KG1 (cell line): ENCODE results near the gene MEGF11.
"Not testable (repeated sequence)": the region's sequence is repeated elsewhere in the genome, so short reads cannot be mapped to it uniquely, and the experiment has no call there.

Experiments used
- DNase-seq: peaks from one replicate; lab custom pipeline; 2025; lab: John Stamatoyannopoulos, UW

The MEGF11 gene

DNA sequence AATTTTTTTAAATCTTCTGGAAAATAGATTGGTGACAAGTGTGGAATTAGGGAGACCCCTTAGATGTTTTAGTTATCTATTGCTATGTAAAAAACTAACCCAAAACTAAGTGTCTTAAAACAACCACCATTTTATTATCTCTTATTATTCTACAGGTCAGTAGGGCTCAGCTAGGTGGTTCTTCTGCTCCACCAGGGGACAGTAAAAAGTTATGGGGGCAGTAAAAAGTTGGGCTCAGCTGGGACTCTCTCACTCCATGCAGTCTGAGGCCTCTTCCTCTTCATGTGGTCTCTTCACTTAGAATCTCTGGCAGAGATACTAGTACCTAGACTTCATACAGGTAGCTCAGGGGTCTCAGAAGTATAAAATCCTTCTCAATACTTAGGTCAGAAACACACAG, 21.8 kb upstream of the MEGF11 start:
- no peak for DNase-seq

DNA sequence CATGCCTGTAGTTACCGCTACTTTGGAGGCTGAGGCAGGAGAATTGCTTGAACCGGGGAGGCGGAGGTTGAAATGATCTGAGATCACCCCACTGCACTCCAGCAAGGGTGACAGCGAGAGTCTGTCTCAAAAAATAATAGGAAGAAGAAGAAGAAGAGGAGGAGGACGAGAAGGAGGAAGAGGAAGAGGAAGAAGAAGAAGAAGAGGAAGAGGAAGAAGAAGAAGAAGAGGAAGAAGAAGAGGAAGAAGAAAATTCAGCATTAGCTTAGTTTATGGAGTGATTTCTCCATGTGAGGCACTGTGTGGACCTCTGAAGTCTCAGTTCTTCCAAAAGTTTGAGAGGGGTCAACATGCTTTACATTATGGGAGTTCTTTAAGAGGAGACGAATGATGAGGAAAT, 17.4 kb upstream of the MEGF11 start:
- DNase-seq = no peak

DNA sequence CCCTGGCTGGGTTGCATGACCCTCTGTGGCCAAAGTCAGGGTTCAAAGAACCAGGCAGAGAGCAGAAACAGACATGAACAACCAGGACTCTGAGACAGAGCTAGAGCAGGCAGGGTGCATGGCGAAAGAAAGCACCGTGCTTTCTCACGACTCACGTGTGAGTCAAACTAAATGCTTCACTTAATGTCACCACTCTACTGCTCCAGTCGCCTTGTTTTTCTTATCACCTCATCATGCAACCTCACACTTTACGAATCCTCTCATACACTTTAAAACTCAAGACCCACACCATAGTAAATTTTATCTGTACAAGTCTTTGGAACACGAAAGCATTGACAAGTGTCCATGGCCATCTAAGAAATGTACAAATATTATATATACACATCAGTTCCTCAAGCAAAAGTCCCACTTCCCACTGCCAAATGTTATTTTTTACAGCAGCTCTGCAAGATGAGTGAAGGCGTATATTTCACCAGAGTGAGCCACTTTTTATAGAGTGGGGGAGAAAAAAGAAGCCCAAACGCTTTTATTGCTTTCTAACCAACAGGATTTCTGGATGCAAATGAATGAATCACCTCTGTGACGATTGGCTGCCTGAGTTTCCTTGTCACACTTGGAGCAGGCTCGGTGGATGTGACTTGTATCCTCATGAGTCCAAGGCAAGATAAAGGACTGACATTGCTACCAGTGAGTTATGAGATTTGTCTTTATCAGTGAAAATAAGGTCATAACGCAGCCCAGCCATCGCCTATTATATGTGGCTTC, 16.0 kb upstream of the MEGF11 start:
- DNase-seq = no peak

- DNase-seq = no peak
Observed at GRCh38 chr15:66264859-66265513, 11.4 kb upstream of the MEGF11 start.

- DNase-seq = not testable (repeated sequence)
Observed at GRCh38 chr15:66262837-66263236, 9.3 kb upstream of the MEGF11 start.

DNA sequence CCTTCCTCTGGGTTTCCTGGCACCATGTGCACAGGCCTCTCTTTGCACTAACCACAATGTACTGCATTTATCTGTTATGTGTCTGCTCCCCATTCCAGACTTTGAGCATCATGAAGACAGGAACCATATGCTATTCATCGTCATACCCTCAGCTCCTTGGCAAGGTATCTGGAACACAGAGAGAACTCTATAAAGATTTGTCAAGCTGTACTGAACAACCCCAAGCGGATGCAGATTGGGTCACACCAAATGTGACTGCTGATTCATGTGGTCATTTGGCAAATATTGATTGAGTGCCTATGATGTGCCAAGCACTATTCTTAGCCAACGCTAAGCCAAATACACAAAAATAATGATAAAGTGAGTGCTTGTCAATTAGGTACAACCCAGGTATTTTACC, 7.5 kb upstream of the MEGF11 start:
- DNase-seq = no peak

- DNase-seq = no peak
Observed at GRCh38 chr15:66256692-66257091, 3.1 kb upstream of the MEGF11 start.

GRCh38 chr15:66254951-66255676, 1.6 kb upstream of the MEGF11 start:
- no peak for DNase-seq

GRCh38 chr15:66254089-66254950, 770 bp upstream of the MEGF11 start:
- no peak for DNase-seq

DNA sequence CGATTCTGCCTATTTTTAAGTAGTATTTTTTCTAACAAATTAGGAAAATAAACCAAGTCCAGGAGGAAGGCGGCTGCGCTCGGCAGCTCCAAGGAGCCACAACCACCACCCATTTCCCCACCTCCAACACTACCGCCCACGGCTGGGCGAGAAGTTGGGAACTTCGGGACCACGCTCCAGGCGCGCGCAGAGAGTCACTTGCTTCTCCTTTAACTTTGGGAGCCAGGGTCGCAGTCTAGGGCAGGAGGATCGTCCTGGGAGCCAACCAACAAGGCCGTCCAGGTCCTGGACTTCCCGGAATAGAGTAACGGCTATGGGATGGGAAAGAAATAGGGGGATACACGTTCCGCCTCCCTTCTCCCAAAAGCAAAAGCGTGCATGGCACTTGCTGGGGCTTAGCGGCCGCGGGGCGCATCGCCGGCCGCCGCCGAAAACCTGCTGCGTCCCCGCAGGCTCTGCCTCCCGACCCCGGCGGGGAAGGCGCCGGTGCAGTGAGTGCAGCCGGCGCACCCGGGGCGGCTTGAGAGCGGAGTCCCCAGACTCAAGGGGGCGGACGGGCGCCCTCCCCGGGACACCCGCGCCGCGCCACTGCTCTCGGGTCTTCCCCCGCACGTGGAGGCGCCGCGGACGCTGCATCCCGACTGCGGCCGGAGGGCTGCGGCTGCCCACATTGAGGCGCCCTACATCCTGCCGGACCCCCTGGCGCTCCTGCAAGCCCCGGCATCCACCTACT, 699 bp downstream of the MEGF11 start:
- DNase-seq = no peak

DNA sequence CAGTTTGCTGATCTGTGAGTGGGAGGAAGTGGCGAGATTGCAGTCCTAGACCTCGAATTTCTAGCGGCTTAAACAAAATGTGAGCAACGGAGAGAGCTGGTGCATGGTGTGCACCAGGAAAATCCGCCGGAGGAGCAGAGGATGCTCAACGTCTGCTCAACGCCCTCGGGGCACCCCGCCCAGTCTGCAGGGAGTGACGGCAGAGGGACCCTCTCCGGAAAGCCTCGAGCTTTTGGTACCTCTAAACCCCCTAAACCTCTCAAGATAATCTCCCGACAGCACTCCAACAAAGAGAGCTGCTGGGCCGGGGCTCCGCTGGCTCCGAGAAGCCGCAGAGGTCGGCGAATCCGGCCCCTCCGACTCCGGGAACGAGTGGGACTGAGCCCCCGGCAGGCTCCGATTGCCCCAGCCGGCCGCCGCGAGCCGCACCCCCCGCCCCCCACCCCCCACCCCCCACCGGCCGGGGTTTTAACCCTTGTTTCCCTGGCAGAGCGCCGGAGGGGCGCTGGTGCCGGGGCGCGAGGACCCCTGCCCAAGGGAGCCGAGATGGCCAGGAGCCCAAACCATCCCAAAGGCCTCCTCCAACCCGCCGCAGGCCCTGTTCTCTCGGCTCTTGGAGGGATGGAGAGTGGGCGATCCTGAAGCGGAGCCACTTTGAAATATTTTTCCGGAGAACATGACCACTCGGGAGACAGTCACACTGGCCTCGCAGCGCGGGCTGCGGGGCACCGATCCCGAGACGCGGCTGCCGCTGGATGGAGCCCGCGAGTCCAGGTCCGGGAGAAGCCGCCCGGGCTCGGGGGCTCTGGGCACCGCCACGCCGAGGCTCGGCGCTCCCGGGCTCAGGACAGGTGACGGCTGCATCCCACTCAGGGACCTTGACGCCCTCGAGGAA, 1.5 kb downstream of the MEGF11 start:
- DNase-seq = no peak

GRCh38 chr15:66251065-66251789, 2.3 kb downstream of the MEGF11 start:
- DNase-seq = no peak

- DNase-seq = no peak
Observed at GRCh38 chr15:66249605-66250174, 3.9 kb downstream of the MEGF11 start.

GRCh38 chr15:66246937-66247336, 6.6 kb downstream of the MEGF11 start:
- DNase-seq = no peak

- DNase-seq = not testable (repeated sequence)
Observed at GRCh38 chr15:66245832-66246231, 7.7 kb downstream of the MEGF11 start.

- no peak for DNase-seq
Observed at GRCh38 chr15:66241908-66242285, 11.7 kb downstream of the MEGF11 start.

GRCh38 chr15:66241087-66241907, 12.3 kb downstream of the MEGF11 start:
- no peak for DNase-seq

- DNase-seq = no peak
Observed at GRCh38 chr15:66240240-66240794, 13.2 kb downstream of the MEGF11 start.
